Right lobe of liver (tissue), 4 donors: ENCODE results near the gene ICE2.

Source experiments
- POLR2A ChIP-seq: fragments of 450-650 bp; IDR thresholded peaks from one replicate; pipeline ENCODE4 v1.6.1; 2017; ENCODE audit warnings: antibody characterized with exemption, mild to moderate bottlenecking
- TF ChIP-seq, protein P1 (sequence below), 4 donors: fragments of 200-600 bp in 3 of 4; fragments of 450-650 bp in 1 of 4; IDR thresholded peaks; one replicate each; pipeline versions ENCODE4 v1.5.1 to v1.8.0; 2016 to 2022; ENCODE audit warnings: antibody characterized with exemption in 4 of 4, mild to moderate bottlenecking in 2 of 4
- donor health status: DM: no; HTN: no; CAD: no.
- donor health status: DM: no; HTN: no; CAD: no.
- donor health status: DM: no; HTN: yes; CAD: no.

DNA sequence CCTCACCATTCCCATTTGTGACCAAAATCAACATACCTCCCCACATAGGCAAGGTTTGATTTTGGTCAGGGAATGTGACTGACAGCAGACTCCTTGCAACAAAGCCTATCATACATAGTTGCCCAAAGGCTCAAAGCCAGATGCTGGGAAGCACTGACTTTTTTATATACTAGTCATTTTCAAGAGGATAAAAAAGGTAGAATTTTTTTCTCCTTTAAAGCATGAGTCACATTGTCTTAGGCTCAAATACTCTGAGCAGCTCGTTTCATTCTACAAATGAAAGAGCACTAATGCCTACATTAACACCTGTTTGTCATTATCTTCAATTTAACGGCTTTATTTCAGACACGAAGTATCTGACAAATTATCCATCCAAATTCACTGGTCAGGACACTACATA lies 36.2 kb downstream of the ICE2 start:
- TF ChIP-seq, protein P1, sequence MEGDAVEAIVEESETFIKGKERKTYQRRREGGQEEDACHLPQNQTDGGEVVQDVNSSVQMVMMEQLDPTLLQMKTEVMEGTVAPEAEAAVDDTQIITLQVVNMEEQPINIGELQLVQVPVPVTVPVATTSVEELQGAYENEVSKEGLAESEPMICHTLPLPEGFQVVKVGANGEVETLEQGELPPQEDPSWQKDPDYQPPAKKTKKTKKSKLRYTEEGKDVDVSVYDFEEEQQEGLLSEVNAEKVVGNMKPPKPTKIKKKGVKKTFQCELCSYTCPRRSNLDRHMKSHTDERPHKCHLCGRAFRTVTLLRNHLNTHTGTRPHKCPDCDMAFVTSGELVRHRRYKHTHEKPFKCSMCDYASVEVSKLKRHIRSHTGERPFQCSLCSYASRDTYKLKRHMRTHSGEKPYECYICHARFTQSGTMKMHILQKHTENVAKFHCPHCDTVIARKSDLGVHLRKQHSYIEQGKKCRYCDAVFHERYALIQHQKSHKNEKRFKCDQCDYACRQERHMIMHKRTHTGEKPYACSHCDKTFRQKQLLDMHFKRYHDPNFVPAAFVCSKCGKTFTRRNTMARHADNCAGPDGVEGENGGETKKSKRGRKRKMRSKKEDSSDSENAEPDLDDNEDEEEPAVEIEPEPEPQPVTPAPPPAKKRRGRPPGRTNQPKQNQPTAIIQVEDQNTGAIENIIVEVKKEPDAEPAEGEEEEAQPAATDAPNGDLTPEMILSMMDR (IDR thresholded peaks at IDR 0.05), result no peak
- TF ChIP-seq POLR2A, result no peak
